NCI-H524 (cell line): ENCODE measurements around the gene GPR179.
"Not testable (repeated sequence)": the region's sequence is repeated elsewhere in the genome, so short reads cannot be mapped to it uniquely, and the experiment has no call there.

Source experiments
- DNase-seq, 2 experiments: peaks; one replicate each; lab custom pipeline; 2025; lab: John Stamatoyannopoulos, UW

The GPR179 gene

DNA sequence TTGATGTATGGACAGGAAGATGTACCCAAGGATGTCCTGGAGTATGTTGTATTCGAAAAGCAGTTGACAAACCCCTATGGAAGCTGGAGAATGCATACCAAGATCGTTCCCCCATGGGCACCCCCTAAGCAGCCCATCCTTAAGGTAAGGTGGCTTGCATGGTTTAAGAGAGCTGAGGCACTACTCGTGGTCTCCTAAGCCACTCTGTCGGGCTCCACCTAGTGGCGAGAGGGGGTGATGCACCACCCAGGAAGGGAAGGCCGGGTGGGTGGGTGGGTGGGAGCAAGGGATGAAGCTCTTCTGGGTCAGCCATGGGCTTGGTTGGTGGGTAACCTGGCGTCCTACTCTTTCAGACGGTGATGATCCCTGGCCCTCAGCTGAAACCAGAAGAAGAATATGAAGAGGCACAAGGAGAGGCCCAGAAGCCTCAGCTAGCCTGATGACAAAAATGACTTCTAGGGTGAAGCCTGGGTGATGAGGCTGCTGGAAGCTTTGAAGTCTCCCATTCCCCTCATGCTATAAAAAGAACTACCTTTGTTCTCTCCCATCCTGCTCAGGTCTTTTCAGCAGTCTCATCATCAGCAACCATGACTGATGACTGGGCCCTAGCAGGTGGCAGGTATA lies 21.5 kb downstream of the GPR179 start:
- peak in 1 of 2 experiments; percentile 38 for DNase-seq

DNA sequence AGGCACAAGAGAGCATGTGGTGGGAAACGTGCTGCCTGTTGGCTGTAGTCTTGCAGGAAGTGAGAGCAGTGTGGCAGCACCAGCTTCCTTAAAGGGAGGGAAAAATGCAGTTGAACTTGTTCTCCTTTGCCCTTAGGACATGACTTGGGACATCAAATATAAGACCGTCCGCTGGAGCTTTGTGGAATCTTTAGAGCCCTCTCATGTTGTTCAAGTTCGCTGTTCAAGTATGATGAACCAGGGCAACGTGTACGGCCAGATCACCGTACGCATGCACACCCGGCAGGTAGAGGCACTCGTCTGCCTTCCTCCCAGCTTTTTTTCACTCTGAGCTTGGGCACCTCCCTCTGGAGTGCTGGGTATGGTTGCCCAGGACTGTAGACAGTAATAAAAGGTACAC lies 23.3 kb downstream of the GPR179 start:
- no peak for DNase-seq

DNA sequence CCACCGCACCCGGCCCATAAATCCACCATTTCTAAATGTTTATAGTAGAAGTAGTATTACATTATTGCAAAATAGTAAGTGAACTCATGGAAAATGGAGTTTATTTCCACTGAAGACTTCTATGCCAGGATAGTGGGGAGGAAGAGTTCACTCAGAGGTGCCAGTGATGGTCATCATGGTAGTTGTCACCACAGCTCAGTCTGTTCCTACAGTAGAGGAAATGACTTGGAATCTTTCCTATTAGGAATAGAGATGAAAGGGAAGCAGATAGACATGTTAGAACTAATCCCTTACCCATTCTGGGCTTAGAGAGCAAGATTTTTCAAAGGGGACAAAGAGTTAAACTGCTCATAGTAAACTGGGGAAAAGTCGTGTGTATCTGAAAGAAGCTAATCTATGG lies 26.7 kb downstream of the GPR179 start:
- no peak for DNase-seq

DNA sequence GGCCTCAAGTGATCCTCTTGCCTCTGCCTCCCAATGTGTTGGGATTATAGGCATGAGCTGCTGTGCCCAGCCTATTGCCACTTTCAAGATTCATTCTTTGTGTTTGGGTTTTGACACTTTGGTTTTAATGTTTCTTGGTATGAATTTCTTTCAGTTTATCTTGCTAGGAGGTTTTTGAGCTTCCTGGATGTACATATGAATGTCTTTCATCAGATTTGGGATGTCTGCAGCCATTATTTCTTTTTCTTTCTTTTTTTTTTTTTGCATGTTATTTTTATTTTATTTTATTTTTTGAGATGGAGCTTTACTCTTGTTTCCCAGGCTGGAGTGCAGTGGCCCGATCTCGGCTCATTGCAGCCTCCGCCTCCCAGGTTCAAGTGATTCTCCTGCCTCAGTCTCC lies 28.3 kb downstream of the GPR179 start:
- no peak for DNase-seq

DNA sequence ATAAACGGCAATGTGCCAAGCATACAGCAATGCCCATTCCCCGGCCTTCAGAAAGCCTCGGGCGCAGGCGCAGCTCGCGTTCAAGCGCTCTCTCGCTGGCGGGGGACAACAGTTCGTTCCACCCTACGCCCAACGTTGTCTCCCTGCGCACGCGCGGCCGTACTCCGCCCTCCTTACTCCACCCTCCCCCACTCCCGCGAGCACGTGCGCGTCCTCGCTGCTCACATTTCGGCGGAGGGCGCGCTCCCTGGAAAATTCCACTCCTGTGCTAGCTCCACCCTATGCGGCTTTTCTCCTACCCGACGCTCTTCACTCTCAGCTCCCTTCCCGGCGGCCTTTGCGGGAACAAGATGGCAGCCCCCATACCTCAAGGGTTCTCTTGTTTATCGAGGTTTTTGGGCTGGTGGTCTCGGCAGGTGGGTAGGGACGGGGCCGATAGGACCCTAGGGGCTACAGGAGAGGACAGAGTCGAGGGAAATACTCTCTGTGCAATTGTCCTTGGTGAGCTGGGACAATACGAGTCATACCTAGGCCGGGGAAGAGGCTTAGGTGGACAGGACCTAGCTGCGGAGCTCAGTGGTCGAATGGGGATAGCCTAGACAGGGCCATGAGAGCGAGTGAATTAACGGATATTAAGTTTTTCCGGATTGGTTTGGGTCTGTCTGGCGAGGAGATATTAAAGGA lies 46.8 kb downstream of the GPR179 start, which contains the start of gene MRPL45:
MRPL45 (plus strand) TSS at position 335 of the 684 bp plus-strand sequence; CDS start at position 351, 16 bp downstream.
- peak; percentile 85 to 93 for DNase-seq

DNA sequence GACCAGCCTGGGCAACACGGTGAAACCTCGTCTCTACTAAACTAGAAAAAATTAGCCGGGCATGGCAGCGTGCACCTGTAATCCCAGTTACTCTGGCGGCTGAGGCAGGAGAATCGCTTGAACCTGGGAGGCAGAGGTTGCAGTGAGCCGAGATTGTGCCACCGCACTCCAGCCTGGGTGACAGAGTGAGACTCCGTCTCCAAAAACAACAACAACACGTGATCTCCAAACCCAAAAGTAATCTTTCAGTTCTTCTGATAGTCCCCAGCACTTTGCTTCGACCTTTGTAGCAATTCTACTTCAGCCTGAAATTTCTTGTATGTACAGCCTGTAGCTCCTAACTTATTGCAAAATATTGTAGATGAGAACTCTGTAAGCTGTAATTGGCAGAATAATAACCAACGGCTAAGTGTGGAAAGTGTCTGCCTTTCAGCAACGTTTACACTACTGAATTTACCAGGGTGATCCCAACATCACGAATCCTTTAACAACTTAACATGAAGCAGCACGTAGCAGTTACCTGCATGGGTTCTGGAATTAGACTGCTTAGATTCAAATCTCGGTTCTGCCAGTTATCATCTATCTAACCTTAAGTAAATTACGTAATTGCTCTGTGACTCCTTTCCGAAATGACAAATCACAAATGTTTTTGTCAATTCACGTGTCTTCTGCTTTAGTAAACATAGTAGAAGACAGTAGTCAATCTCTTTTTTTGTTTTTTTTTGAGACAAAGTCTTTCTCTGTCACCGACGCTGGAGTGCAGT lies 48.0 kb downstream of the GPR179 start:
- not testable (repeated sequence) for DNase-seq

DNA sequence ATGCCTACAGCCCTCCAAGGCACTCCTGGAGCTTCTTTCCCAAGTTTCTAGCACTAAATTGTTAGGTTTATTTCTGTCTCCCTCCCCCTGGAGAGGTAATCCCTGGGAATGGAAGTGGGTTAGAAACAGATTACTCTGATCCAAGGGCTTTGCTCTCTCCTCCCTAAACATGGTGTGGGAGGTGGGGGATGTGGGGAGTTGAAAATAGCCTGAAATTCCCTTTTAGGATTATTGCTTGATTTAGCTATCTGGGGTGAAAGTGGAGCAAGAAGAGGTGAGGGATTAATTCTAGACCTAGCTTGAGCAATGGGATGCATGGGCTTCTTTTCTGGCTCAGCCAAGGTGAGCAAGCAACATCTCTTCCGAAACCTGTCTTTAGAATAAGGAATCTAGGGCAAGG lies 54.0 kb downstream of the GPR179 start:
- not testable (repeated sequence) for DNase-seq

DNA sequence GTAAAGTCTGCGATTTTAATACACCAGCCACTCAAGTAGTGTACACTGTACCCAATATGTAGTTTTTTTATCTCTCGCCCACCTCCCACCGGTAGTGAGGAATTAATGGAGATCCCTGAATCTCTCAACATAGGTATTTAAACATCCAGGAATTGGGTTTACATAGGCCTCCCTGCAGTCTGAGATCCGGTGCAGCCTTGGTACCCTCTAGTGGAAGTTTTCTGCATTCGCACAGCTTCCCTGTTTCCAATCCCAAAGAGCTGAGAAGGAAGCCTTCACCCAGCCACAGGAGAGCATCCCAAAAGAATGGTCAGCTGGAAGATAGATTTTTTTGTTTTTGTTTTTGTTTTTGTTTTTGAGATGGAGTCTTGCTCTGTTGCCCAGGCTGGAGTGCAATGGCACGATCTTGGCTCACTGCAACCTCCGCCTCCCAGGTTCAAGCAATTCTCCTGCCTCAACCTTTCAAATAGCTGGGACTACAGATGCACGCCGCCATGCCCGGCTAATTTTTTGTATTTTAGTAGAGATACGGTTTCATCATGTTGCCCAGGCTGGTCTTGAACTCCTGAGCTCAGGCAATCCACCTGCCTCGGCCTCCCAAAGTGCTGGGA lies 55.4 kb downstream of the GPR179 start:
- DNase-seq = peak in 1 of 2 experiments; percentile 55

DNA sequence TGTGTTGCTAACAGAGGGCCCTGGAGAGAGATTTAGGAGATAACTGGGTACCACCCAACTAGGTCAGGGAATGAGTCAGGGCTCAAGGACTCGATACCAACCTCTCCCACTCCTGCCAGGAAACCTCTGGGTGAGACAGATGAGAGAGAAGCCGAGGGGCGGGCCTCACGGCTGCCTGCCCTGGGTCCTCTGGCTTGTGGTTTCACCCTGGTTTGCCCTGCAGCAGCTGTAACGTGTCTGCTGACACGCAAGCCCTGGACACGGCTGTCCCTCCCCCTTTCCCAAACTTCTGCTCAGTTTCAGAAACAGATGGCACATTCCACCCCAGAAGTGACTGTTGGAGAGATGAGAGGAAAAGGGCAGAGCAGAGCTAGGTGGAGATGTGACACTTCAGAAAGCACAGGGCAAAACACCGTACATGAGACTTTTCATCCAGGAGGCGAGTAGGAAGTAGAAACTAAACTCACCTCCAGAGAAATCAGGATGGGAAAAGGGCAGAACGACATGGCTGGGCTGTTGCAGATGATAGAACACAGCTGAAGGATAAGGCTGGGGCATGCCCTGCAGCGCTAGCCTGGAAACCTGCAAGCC lies 57.2 kb downstream of the GPR179 start:
- DNase-seq = peak; percentile 89 to 97

DNA sequence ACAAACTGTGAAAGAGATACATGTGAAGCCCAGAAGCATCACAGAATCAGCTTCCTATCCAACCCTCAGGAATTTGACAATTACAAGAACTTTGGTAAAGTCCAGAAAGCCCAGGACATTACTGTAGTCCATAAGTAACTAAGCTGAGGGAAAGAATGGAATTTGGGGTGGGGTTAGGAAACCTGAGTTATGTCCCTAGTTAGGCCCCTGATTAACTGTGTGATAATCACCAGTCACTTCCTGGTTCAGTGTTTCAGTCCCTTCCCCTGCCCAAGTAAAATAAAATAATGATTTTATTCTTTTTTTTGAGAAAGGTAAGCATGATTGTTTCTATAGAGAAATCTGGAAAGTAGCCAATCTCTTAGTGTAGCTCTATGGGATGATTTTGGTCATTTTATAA lies 57.8 kb downstream of the GPR179 start:
- DNase-seq = not testable (repeated sequence)
